GM19035 (cell line): ENCODE measurements around the gene ETFA.
"Not testable (repeated sequence)": the region's sequence is repeated elsewhere in the genome, so short reads cannot be mapped to it uniquely, and the experiment has no call there.

Source experiments
- ATAC-seq: cut with Tn5 transposase; IDR thresholded peaks from one replicate; pipeline ENCODE4 v1.9.1; 2021; ENCODE audit not compliant: unreplicated experiment

The ETFA gene

GRCh38 chr15:76327191-76328105 is 16.2 kb upstream of the ETFA start:
- no peak for ATAC-seq

DNA sequence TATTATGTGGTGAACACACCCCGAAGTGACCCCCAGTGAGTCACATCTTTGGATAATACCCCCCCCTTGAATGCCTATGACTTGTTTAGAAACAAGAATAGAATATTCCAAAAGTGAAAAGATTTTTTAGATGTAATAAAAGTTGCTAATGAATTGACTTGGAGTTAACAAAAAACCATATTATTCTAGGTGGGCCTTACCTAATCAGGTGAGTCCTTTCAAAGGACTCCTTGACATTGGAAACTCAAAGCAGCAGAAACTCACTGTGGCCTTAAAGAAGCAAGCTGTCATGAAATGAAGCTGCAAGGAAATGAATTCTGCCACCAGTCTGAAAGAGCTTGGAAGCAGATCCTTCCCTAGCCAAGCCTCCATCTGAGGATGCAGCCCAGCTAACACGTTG is 14.4 kb upstream of the ETFA start:
- ATAC-seq: no peak

- no peak for ATAC-seq
These were observed 12.8 kb upstream of the ETFA start for GRCh38 chr15:76324066-76324465.

DNA sequence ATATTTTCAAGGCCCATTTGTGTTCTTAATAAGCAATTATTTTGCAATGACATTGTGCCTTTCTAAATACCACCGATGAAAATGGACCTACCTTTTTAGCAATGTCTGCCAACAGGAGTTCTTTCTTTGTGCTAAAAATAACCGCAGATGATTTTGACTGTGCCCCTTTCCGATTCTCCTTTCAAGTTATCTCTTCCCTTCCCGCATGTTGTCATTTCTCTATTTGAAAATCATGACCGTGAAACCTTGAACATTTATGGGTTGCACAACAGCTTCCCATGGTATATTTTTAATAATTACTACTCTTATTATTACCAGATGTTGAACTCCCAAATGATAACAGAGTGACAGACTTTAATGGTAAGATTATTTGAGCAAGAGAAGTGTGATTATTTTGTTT is 10.3 kb upstream of the ETFA start:
- ATAC-seq: no peak

DNA sequence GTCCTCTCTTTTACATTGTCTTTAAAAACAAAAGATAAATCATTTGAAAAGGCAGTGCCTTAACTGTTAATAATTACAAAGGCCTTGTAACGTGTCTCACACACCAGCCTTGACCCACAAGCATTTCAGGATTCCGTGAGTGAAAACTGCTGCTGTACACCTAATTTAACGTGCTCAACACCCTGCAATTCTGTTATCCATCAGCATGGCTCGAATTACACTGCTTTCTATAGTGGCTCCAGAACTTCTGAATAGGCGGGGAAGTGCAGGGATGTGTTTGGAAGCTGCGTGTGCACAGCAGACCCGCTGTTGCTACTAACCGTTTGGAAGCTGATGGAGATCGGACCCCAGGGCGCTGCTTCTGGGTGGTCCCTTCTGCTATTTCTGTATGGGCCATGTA is 9.9 kb upstream of the ETFA start:
- no peak for ATAC-seq

- ATAC-seq: no peak
These were observed 8.7 kb upstream of the ETFA start for GRCh38 chr15:76320012-76320411.

GRCh38 chr15:76313731-76314130 is 2.5 kb upstream of the ETFA start:
- no peak for ATAC-seq

- not testable (repeated sequence) for ATAC-seq
These were observed 1.9 kb upstream of the ETFA start for GRCh38 chr15:76313175-76313567.

DNA sequence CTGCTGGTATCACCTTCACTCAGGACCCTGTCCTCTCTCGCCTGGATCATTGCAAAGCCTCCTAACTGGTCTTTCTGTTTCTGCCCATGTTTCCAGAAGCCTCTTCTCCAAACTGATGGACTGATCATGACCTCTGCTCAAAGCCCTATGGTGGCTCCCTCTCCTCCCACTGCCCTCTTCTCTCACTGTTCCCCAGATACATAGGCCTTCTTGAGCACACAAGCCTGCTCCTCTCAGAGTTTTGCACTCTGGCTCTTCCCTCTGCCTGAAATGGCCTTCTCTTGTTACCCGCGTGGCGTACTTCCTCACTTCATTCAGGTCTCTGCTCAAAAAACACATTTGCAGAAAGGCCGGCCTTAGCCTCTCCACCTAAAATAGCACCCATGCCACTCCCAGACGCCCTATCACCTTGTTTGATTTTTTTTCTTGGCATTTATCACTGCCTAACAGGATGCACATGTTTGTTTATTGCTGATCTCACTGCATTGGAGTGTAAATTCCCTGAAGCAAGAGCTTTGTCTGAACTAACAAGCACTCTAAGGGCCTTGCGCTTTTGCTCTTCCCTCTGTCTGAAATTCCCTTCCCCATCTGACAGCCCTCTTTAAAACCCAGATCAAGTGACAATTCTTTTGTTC is 1.4 kb upstream of the ETFA start:
- no peak for ATAC-seq

DNA sequence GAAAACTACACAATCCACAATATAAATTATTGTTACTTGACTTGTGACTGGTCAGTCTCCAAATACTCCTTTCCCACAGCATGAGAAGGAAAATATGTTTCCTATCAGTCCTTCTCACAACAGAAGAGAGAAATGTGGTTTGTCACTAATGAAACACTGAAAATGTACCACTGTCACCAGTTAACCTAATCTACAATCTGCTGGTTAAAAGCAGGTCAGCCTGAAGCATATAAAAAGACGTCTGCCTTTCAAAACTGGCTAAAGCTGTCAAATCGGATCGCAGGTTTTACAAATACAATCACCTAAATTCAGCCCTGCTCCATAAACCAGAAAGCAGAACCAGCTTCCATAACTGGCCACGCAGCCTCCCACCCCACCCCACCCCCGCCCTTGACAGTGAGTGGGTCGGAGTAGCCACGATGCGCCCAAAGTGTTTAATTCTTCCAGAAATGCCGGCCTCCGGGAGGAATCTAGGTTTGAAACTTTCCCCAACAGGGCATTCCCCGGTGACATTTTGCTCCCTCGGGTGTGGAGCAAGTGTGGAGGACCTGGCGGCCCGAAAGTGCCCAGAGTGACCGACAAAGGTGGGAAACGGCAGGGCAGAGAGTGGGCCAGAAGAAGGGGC is 682 bp downstream of the ETFA start:
- ATAC-seq: peak; percentile 1

DNA sequence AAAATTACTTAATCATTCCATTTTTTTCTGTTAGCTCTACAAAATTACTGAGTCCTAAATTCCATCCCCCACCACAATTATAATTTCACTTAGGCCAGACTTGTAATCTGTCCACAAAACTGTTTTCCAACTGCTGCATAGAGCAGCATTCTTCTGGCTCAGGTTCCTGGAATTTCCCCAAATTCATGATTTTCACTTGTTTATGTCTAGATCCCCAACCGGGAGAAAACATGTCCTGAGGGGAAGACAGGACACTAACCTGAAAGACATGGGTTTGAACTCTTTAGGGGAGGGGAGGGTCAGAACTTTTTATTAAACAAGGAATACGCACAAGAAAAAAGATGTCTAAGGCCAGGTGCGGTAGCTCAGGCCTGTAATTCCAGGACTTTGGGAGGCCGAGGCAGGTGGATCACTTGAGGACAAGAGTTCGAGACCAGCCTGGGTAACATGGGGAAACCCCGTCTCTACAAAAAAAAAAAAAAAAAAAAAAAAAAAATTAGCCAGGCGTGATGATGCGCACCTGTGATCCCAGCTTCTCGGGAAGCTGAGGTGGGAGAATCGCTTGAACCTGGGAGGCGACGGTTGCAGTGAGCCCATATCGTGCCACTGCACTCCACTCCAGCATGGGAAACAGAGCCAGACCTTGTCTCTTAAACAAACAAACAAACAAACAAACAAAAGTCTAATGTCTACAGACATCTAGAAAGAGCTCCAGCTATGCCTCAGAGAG is 1.5 kb downstream of the ETFA start:
- no peak for ATAC-seq

- ATAC-seq: no peak
These were observed 7.4 kb downstream of the ETFA start for GRCh38 chr15:76303909-76304308.

DNA sequence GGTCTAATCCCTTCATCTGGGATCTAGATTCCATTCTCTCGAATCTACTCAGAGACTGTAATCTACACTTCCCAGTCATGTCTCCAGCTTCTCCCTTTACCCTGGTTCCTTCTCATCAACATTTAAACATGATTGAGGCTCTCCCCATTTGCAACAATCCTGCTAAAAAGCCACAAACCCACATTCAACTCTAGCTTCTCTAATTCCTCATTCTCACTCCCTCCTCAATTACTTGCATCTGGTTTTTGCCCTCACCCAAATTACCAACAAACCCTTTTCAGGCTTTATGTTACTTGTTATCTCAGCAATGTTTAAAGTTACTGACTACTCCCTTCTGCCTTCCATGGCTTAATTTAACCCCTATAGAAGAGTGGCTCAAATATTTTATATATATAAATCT is 11.5 kb downstream of the ETFA start:
- ATAC-seq: no peak

DNA sequence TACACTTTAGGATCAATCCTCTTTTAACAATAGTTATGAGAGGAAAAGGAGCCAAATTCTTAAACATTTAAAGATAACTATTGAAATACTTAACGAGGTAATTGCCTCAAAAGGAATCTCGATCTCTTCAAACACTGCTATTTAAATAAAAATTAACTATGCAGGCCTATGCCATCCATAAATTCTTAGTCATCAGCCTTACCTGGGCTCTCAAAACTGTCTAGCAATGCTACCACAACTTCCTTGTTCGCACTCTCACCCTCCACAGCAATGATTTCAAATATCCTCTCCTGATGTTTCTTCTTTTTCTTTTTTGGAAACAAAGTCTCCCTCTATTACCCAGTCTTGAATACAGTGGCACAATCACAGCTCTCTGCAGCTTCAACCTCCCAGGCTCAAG is 12.3 kb downstream of the ETFA start:
- ATAC-seq: no peak

DNA sequence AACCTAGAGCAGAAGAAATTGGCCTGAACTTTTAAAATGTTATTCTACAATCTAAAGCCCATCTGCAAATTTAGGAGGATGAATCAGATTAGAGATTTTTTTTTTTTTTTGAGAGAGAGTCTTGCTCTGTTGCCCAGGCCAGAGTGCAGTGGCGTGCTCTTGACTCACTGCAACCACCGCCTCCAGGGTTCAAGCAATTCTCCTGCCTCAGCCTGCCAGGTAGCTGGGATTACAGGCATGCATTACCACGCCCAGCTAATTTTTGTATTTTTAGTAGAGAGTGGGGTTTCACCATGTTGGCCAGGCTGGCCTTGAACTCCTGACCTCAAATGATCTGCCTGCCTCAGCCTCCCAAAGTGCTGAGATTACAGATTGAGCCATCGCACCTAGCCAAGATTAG is 13.3 kb downstream of the ETFA start:
- not testable (repeated sequence) for ATAC-seq

GRCh38 chr15:76296849-76297248 is 14.4 kb downstream of the ETFA start:
- no peak for ATAC-seq

DNA sequence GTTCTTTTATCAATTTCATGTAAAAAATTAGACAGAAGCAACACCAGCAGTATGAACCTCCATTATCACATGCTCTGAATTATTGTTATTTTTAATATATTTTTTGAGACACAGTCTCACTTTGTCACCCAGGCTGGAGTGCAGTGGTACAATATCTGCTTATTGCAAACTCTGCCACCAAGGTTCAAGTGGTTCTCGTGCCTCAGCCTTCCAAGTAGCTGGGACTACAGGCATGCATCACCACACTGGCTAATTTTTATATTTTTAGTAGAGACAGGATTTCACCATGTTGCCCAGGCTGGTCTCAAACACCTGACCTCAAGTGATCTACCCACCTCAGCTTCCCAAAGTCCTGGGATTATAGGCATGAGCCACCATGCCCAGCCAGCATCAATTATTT is 16.8 kb downstream of the ETFA start:
- ATAC-seq: not testable (repeated sequence)

DNA sequence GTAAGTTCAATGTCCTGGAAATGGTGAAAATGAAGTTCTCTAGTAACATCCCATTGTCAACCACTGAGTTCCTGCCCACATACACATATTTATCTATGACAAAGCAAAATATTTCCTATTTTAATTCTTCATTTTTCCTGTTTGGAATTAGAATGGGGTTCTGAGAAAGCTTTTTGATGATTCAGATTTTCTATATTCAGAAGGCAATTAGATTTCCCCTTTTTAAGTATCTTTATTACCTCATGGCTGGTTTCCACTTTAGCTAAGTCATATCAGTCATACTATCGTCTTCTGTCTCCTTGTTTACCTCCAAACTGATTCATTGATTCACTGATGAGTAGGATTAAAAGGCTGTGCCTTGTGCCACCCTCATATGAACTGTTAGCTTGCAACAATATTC is 17.9 kb downstream of the ETFA start:
- ATAC-seq: no peak

- ATAC-seq: no peak
These were observed 21.7 kb downstream of the ETFA start for GRCh38 chr15:76289582-76289981.

DNA sequence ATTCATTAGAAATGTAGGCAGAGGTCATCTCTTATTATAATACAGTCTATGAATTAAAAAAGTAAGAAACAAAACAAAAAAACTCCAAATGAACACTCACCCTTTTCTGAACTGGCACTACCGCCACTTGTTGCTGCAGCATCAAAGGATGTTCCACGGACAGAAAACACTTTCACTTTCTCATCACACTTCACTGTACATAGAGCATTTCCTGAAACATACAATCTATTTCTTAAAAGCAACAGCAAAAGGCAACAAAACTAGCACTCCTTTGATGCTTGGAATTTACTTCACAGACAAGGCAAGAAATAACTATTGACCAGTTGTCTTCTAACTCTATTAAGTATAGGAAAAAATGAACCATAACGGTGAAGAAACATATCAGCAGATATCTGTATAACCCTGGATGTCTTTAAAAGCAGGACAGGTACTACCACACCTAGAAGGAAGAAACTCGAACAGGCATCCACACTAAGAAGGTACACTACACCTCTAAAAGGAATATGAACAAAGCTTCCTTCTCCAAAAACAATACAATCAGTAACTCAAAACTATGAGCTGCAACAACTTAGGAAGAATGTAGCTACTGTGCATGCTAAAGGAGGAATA is 24.9 kb downstream of the ETFA start:
- ATAC-seq: no peak

DNA sequence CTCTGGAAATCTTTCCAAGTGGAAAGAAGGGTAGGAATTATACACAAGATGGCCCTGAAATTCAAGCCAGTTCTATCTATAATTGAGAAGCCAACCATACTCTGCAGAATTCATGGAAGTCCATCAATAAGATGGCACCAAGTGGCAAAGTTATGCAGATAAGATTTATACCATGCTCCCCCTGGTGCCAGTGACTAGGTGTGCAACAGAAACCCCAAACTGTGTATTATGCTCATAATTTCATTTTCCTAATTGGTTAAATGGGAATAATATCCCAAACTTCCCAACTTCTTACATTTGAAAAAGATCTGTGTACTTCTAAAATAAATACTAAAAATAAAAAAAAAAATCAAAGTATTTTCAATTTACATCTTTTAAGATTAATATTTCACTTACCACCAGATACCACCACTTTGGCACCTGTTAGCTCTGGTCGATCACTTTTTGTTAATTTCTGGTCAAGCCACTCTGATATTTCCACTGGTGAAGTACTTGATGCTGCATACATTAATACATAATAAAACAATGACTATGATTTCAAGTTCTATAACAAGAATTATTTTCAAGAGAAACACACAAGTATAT is 25.9 kb downstream of the ETFA start:
- ATAC-seq: no peak
